ENCODE data around the gene GRK5.

DNA sequence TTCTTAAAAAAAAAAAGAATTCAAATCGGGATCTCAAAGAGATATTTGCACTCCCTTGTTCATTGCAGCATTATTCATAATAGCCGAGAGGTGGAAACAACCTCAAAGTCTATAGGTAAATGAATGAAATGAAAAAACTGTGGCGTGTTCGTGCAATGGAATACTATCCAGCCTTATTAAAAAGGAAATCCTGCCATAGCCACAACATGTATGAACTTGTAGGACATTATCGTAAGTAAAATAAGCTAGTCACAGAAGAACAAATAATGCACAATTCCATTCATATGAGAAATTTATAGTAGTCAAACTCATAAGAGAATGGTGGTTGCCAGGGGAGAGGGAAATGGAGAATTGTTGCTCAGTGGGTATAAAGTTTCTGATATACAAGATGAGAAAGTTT is 37.9 kb downstream of the GRK5 start:
- TF ChIP-seq POLR2A (IDR thresholded peaks at IDR 0.05; ENCODE audit: low read length) (no peak), GATA1 (IDR thresholded peaks at IDR 0.05; ENCODE audit: low read depth, low read length) (no peak)

Data from erythroblast (primary cell).